Measurements from ENCODE around the gene HECTD1.

The HECTD1 gene

DNA sequence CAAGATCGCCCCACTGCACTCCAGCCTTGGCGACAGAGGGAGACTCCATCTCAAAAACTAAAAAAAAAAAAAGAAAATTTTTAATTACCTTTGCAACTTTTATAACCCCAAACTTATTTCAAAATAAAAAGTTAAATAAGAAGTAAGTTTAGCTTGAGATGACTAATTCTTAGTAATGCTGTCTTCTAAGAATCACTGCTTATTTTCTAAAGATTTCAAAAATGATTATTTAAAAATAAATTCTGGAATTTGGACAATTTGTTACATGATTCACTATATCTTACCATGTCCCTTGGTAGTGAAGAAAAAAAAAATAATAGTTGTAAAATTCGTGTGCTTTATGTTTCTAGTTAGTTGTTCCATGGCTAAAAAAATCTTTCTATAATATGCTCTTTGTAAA lies 11.6 kb upstream of the HECTD1 start:
- no peak overlapping the region for H4K8ac ChIP-seq (ENCODE audit: low read depth, low read length)
- no peak overlapping the region for H4K12ac ChIP-seq (ENCODE audit: low read depth, low read length)
- H2AK5ac ChIP-seq (ENCODE audit: low read length) = no peak overlapping the region
- no peak overlapping the region for H3K14ac ChIP-seq (ENCODE audit: low read length)
- H3K27ac ChIP-seq (ENCODE audit: low read depth, low read length) = no peak overlapping the region
- no peak overlapping the region for H3K4ac ChIP-seq (ENCODE audit: low read depth, low read length)
- H3K9ac ChIP-seq (ENCODE audit: low read length) = no peak overlapping the region
- no CpG with 5 or more reads among the region's 3 CpGs for WGBS (ENCODE audit: extremely low coverage, insufficient coverage, insufficient read length)
- no peak overlapping the region for H3K4me3 ChIP-seq (ENCODE audit: low read depth, low read length)
- no peak overlapping the region for H3K23ac ChIP-seq (ENCODE audit: low read length)
- no peak overlapping the region for H2AFZ ChIP-seq (ENCODE audit: insufficient read depth, low read length, poor library complexity)
- no peak for DNase-seq
- H3K79me2 ChIP-seq (ENCODE audit: control insufficient read depth, insufficient read depth, low read length, poor library complexity) = no peaks in the 10 kb centered on the region
- no peaks in the 10 kb centered on the region for H3K79me1 ChIP-seq (ENCODE audit: low read length)
- H2BK12ac ChIP-seq (ENCODE audit: low read length) = no peak overlapping the region
- H2BK120ac ChIP-seq (ENCODE audit: insufficient read depth, low read length, poor library complexity) = no peak overlapping the region
- no peak overlapping the region for H2BK5ac ChIP-seq (ENCODE audit: low read depth, low read length, poor library complexity)
- H3K18ac ChIP-seq (ENCODE audit: low read length) = no peak overlapping the region
- H3K27me3 ChIP-seq (ENCODE audit: insufficient read depth, low read length) = no peaks in the 10 kb centered on the region
- H3K4me1 ChIP-seq (ENCODE audit: control insufficient read depth in 1 of 2, insufficient read depth in 2 of 2, low read length in 2 of 2) = no peaks in the 10 kb centered on the region
- H3K4me2 ChIP-seq (ENCODE audit: low read length) = no peak overlapping the region
- H3K36me3 ChIP-seq (ENCODE audit: control insufficient read depth in 1 of 2, insufficient read depth in 2 of 2, low read length in 2 of 2) = no peaks in the 10 kb centered on the region
- no peaks in the 10 kb centered on the region for H3K9me3 ChIP-seq (ENCODE audit: insufficient read depth, low read depth, low read length)
- H4K91ac ChIP-seq (ENCODE audit: low read depth, low read length) = no peak overlapping the region

DNA sequence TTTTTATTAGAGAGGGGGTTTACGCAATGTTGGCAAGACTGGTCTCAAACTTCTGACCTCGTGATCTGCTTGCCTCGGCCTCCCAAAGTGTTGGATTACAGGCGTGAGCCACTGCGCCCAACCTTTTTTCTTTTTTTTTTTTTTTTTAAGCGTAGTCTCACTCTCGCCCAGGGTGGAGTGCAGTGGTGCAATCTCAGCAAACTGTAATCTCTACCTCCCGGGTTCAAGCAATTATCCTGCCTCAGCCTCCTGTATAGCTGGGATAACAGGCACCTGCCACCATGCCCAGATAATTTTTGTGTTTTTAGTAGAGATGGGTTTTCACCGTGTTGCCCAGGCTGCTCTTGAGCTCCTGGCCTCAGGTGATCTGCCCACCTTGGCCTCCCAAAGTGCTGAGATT lies 8.8 kb upstream of the HECTD1 start:
- Histone ChIP-seq H3K36me3 (ENCODE audit: control insufficient read depth in 1 of 2, insufficient read depth in 2 of 2, low read length in 2 of 2) (no peaks in the 10 kb centered on the region), H2BK5ac (ENCODE audit: low read depth, low read length, poor library complexity) (no peak overlapping the region), H3K4me3 (ENCODE audit: low read depth, low read length) (no peak overlapping the region), H3K18ac (ENCODE audit: low read length) (no peak overlapping the region), H2AFZ (ENCODE audit: insufficient read depth, low read length, poor library complexity) (no peak overlapping the region), H2BK120ac (ENCODE audit: insufficient read depth, low read length, poor library complexity) (no peak overlapping the region), H3K27ac (ENCODE audit: low read depth, low read length) (no peak overlapping the region), H4K12ac (ENCODE audit: low read depth, low read length) (no peak overlapping the region), H3K9me3 (ENCODE audit: insufficient read depth, low read depth, low read length) (no peaks in the 10 kb centered on the region), H2BK12ac (ENCODE audit: low read length) (no peak overlapping the region), H2AK5ac (ENCODE audit: low read length) (no peak overlapping the region), H4K8ac (ENCODE audit: low read depth, low read length) (no peak overlapping the region), H4K91ac (ENCODE audit: low read depth, low read length) (no peak overlapping the region), H3K4me2 (ENCODE audit: low read length) (no peak overlapping the region), H3K14ac (ENCODE audit: low read length) (no peak overlapping the region), H3K79me2 (ENCODE audit: control insufficient read depth, insufficient read depth, low read length, poor library complexity) (no peaks in the 10 kb centered on the region), H3K4me1 (ENCODE audit: control insufficient read depth in 1 of 2, insufficient read depth in 2 of 2, low read length in 2 of 2) (no peaks in the 10 kb centered on the region), H3K4ac (ENCODE audit: low read depth, low read length) (no peak overlapping the region), H3K23ac (ENCODE audit: low read length) (no peak overlapping the region), H3K79me1 (ENCODE audit: low read length) (no peaks in the 10 kb centered on the region), H3K9ac (ENCODE audit: low read length) (no peak overlapping the region), H3K27me3 (ENCODE audit: insufficient read depth, low read length) (no peaks in the 10 kb centered on the region)
- whole genome bisulfite sequencing (ENCODE audit: extremely low coverage, insufficient coverage, insufficient read length) = no CpG with 5 or more reads among the region's 9 CpGs
- no peak for DNase-seq

DNA sequence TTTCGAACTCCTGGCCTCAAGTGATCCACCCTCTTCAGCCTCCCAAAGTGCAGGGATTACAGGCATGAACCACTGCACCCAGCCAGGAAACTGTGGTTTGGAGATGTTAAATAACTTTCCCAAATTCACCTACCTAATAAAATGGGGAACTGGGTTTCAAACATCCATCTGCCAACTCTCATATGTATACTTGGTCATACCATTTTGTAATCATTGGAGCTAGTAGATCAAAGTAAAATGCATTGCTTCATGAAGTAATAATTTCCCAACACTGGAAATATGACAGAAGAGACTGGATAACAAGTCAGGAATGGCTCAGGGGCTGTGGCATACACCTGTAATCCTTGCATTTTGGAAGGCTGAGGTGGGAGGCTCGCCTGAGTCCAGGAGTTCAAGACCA lies 5.3 kb upstream of the HECTD1 start:
- no peak overlapping the region for H2BK5ac ChIP-seq (ENCODE audit: low read depth, low read length, poor library complexity)
- no peak overlapping the region for H2AK5ac ChIP-seq (ENCODE audit: low read length)
- H3K79me1 ChIP-seq (ENCODE audit: low read length) = peaks cover 7% of the 10 kb centered on the region
- no peak overlapping the region for H4K12ac ChIP-seq (ENCODE audit: low read depth, low read length)
- H4K8ac ChIP-seq (ENCODE audit: low read depth, low read length) = no peak overlapping the region
- H3K14ac ChIP-seq (ENCODE audit: low read length) = no peak overlapping the region
- no peak overlapping the region for H2BK12ac ChIP-seq (ENCODE audit: low read length)
- H3K9me3 ChIP-seq (ENCODE audit: insufficient read depth, low read depth, low read length) = no peaks in the 10 kb centered on the region
- no peak overlapping the region for H3K18ac ChIP-seq (ENCODE audit: low read length)
- no peaks in the 10 kb centered on the region for H3K36me3 ChIP-seq (ENCODE audit: control insufficient read depth in 1 of 2, insufficient read depth in 2 of 2, low read length in 2 of 2)
- H3K23ac ChIP-seq (ENCODE audit: low read length) = no peak overlapping the region
- peaks cover 4% of the 10 kb centered on the region for H3K79me2 ChIP-seq (ENCODE audit: control insufficient read depth, insufficient read depth, low read length, poor library complexity)
- no peaks in the 10 kb centered on the region for H3K27me3 ChIP-seq (ENCODE audit: insufficient read depth, low read length)
- DNase-seq = no peak
- no peak overlapping the region for H3K4me2 ChIP-seq (ENCODE audit: low read length)
- peaks cover 0 to 3% of the 10 kb centered on the region in 2 experiments for H3K4me1 ChIP-seq (ENCODE audit: control insufficient read depth in 1 of 2, insufficient read depth in 2 of 2, low read length in 2 of 2)
- WGBS (ENCODE audit: extremely low coverage, insufficient coverage, insufficient read length) = no CpG with 5 or more reads among the region's 2 CpGs
- no peak overlapping the region for H3K27ac ChIP-seq (ENCODE audit: low read depth, low read length)
- H3K9ac ChIP-seq (ENCODE audit: low read length) = no peak overlapping the region
- no peak overlapping the region for H3K4me3 ChIP-seq (ENCODE audit: low read depth, low read length)
- no peak overlapping the region for H3K4ac ChIP-seq (ENCODE audit: low read depth, low read length)
- no peak overlapping the region for H2BK120ac ChIP-seq (ENCODE audit: insufficient read depth, low read length, poor library complexity)
- no peak overlapping the region for H2AFZ ChIP-seq (ENCODE audit: insufficient read depth, low read length, poor library complexity)
- no peak overlapping the region for H4K91ac ChIP-seq (ENCODE audit: low read depth, low read length)

DNA sequence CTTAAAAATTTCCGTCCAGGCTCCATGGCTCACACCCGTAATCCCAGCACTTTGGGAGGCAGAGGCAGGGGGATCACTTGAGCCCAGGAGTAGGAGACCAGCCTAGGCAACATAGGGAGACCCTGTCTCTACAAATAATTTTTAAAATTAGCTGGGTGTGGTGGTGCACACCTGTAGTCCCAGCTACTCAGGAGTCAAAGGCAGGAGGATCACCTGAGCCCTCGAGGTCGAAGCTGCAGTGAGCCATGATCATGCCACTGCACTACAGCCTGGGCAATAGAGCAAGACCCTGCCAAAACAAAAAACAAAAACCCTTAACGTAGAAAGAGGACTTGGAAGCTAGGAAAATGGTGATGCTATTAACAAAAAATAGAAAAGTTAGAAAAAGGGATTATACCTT lies 2.0 kb upstream of the HECTD1 start:
- Histone ChIP-seq H3K4me3 (ENCODE audit: low read depth, low read length) (no peak overlapping the region), H3K27ac (ENCODE audit: low read depth, low read length) (no peak overlapping the region), H2BK120ac (ENCODE audit: insufficient read depth, low read length, poor library complexity) (no peak overlapping the region), H3K9ac (ENCODE audit: low read length) (no peak overlapping the region), H3K23ac (ENCODE audit: low read length) (no peak overlapping the region), H3K18ac (ENCODE audit: low read length) (no peak overlapping the region), H3K36me3 (ENCODE audit: control insufficient read depth in 1 of 2, insufficient read depth in 2 of 2, low read length in 2 of 2) (peaks cover 0 to 2% of the 10 kb centered on the region in 2 experiments), H3K14ac (ENCODE audit: low read length) (no peak overlapping the region), H3K4ac (ENCODE audit: low read depth, low read length) (no peak overlapping the region), H4K91ac (ENCODE audit: low read depth, low read length) (no peak overlapping the region), H4K12ac (ENCODE audit: low read depth, low read length) (no peak overlapping the region), H3K79me2 (ENCODE audit: control insufficient read depth, insufficient read depth, low read length, poor library complexity) (peaks cover 16% of the 10 kb centered on the region), H4K8ac (ENCODE audit: low read depth, low read length) (no peak overlapping the region), H3K27me3 (ENCODE audit: insufficient read depth, low read length) (no peaks in the 10 kb centered on the region), H2AK5ac (ENCODE audit: low read length) (no peak overlapping the region), H3K9me3 (ENCODE audit: insufficient read depth, low read depth, low read length) (no peaks in the 10 kb centered on the region), H3K4me2 (ENCODE audit: low read length) (no peak overlapping the region), H2AFZ (ENCODE audit: insufficient read depth, low read length, poor library complexity) (no peak overlapping the region), H3K4me1 (ENCODE audit: control insufficient read depth in 1 of 2, insufficient read depth in 2 of 2, low read length in 2 of 2) (peaks cover 0 to 3% of the 10 kb centered on the region in 2 experiments), H3K79me1 (ENCODE audit: low read length) (peaks cover 20% of the 10 kb centered on the region), H2BK12ac (ENCODE audit: low read length) (no peak overlapping the region), H2BK5ac (ENCODE audit: low read depth, low read length, poor library complexity) (no peak overlapping the region)
- DNase-seq = no peak
- no CpG with 5 or more reads among the region's 5 CpGs for WGBS (ENCODE audit: extremely low coverage, insufficient coverage, insufficient read length)
